Measurements from ENCODE around the gene MBTPS2. TPM values are rescaled to one million over a fixed set of nuclear protein-coding genes. Genes with fewer than 3 reads are reported as not detected.
A peak's percentile ranks its signal among the peaks of the same experiment; 100 is the strongest.

The MBTPS2 gene
- total RNA-seq, 1 experiment from 2014 or later = 22.0 TPM

DNA sequence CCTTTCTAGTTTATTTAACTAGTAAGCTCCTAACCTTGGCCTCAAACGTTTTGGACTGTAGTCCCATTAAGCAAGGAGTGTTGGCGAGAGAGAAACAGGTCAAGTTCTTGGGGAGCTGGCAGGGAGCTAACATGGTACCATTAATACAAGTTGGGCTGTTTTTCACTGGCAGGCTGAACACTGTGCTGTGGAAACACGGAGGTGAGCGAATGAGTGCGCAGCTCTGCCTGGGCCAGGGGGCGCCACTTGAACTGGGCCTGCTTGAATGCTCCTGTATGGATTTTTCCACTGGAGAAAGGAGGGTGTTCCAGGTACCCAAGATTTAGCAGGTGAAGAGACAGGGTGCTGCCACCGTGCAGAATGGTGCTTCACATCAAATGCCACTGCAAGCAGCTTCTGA is 93.7 kb downstream of the MBTPS2 start:
- H3K27ac Mint-ChIP-seq (ENCODE audit: unreplicated experiment) = no peak overlapping the region
- ChIA-PET POLR2A (no interaction called here), CTCF (no interaction called here)
- Histone ChIP-seq H3K9me3 (no peaks in the 10 kb centered on the region), H3K4me1 (no peaks in the 10 kb centered on the region), H3K36me3 (ENCODE audit: control insufficient read depth, insufficient read depth, low read length) (no peaks in the 10 kb centered on the region), H3K27me3 (replicated peaks; ENCODE audit: control insufficient read depth, insufficient read depth, low read length) (no peaks in the 10 kb centered on the region), H3K4me3 (ENCODE audit: low read depth, low read length) (no peak overlapping the region)
- no peak overlapping the region for H3K4me3 Mint-ChIP-seq (ENCODE audit: unreplicated experiment)
- no peak for DNase-seq
- TF ChIP-seq, protein P1, sequence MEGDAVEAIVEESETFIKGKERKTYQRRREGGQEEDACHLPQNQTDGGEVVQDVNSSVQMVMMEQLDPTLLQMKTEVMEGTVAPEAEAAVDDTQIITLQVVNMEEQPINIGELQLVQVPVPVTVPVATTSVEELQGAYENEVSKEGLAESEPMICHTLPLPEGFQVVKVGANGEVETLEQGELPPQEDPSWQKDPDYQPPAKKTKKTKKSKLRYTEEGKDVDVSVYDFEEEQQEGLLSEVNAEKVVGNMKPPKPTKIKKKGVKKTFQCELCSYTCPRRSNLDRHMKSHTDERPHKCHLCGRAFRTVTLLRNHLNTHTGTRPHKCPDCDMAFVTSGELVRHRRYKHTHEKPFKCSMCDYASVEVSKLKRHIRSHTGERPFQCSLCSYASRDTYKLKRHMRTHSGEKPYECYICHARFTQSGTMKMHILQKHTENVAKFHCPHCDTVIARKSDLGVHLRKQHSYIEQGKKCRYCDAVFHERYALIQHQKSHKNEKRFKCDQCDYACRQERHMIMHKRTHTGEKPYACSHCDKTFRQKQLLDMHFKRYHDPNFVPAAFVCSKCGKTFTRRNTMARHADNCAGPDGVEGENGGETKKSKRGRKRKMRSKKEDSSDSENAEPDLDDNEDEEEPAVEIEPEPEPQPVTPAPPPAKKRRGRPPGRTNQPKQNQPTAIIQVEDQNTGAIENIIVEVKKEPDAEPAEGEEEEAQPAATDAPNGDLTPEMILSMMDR (IDR thresholded peaks at IDR 0.05; ENCODE audit: insufficient read depth in 1 of 2, low read depth in 1 of 2, low read length in 1 of 2, severe bottlenecking in 1 of 2, unreplicated experiment in 1 of 2) = no peak
- peaks cover 13% of the 10 kb centered on the region for H3K9me3 Mint-ChIP-seq (ENCODE audit: unreplicated experiment)
- no peaks in the 10 kb centered on the region for H3K4me1 Mint-ChIP-seq (ENCODE audit: low read depth, unreplicated experiment)
- intact Hi-C loops (cut with micrococcal nuclease; ENCODE audit: unreplicated experiment) = no loop called here
- no TSS peak for BruUV-seq (replicated peaks)
- no peaks in the 10 kb centered on the region for H3K36me3 Mint-ChIP-seq (ENCODE audit: insufficient read depth, unreplicated experiment)
- H3K27me3 Mint-ChIP-seq (ENCODE audit: insufficient read depth, unreplicated experiment) = no peaks in the 10 kb centered on the region

DNA sequence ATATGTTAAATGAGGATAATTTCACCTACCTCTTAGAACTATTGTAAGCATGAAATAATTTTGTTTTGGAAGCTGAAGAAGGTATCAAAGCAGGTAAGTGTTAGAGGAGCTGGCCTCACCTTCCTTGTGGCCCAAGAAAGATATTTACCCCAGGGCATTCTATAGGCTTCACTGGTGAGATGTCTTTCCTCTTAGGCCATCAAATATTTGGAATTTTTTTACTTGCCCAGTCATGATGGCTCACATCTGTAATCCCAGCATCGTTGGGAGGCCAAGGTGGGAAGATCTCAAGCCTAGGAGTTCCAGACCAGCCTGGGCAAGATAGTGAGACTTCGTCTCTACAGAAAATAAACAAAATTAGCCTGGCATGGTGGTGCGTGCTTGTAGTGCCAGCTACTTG is 95.0 kb downstream of the MBTPS2 start:
- Mint-ChIP-seq H3K4me1 (ENCODE audit: low read depth, unreplicated experiment) (no peaks in the 10 kb centered on the region), H3K36me3 (ENCODE audit: insufficient read depth, unreplicated experiment) (no peaks in the 10 kb centered on the region), H3K27me3 (ENCODE audit: insufficient read depth, unreplicated experiment) (no peaks in the 10 kb centered on the region), H3K9me3 (ENCODE audit: unreplicated experiment) (peaks cover 4% of the 10 kb centered on the region), H3K27ac (ENCODE audit: unreplicated experiment) (peak overlapping the region; percentile 66), H3K4me3 (ENCODE audit: unreplicated experiment) (no peak overlapping the region)
- no peak for DNase-seq
- Histone ChIP-seq H3K4me1 (no peaks in the 10 kb centered on the region), H3K4me3 (ENCODE audit: low read depth, low read length) (no peak overlapping the region), H3K36me3 (ENCODE audit: control insufficient read depth, insufficient read depth, low read length) (no peaks in the 10 kb centered on the region), H3K27me3 (replicated peaks; ENCODE audit: control insufficient read depth, insufficient read depth, low read length) (no peaks in the 10 kb centered on the region), H3K9me3 (no peaks in the 10 kb centered on the region)
- ChIA-PET POLR2A (no interaction called here), CTCF (no interaction called here)
- no TSS peak for BruUV-seq (replicated peaks)
- TF ChIP-seq, protein P1 (IDR thresholded peaks at IDR 0.05; ENCODE audit: insufficient read depth in 1 of 2, low read depth in 1 of 2, low read length in 1 of 2, severe bottlenecking in 1 of 2, unreplicated experiment in 1 of 2) = no peak
- intact Hi-C loops (cut with micrococcal nuclease; ENCODE audit: unreplicated experiment) = no loop called here

Other genes starting within 250 kb of the MBTPS2 start
- gene KLHL34, start 181.3 kb upstream of the MBTPS2 start, total RNA-seq (2022) = not detected in 2 replicates
- 2.7 and 2.9 TPM in 2 replicates for gene SMPX, start 81.5 kb upstream of the MBTPS2 start, total RNA-seq (2022)
- 3.7 and 3.9 TPM in 2 replicates for gene YY2, start 16.4 kb downstream of the MBTPS2 start, total RNA-seq (2022)
- gene SMS, start 101.1 kb downstream of the MBTPS2 start, total RNA-seq (2022) = 158 and 164 TPM in 2 replicates
- 0.67 and 0.75 TPM in 2 replicates for gene PHEX, start 192.7 kb downstream of the MBTPS2 start, total RNA-seq (2022)